GM21717 (cell line): ENCODE data around the gene OR4A15.

Experiments
- ATAC-seq: cut with Tn5 transposase; IDR thresholded peaks from one replicate; pipeline ENCODE4 v1.9.1; 2021; ENCODE audit warnings: mild to moderate bottlenecking, moderate library complexity; ENCODE audit not compliant: unreplicated experiment

The OR4A15 gene

DNA sequence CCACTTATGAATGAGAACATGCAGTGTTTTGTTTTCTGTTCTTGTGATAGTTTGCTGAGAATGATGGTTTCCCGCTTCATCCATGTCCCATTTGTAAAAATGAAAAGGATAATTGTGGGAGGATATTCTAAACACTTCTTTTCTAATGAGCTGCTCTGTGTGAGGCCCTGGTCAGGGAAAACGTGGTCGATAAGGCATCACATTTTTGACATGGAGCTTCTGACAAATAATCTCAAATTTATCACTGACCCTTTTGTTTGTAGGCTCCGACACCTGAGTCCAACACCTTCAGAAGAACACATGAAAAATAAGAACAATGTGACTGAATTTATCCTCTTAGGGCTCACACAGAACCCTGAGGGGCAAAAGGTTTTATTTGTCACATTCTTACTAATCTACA, at the start of gene OR4A15:
Gene OR4A15, plus strand, starts transcription at position 301 of the 400 bp plus-strand sequence. Its CDS starts 0 bp downstream, at position 301.
- ATAC-seq, result no peak

DNA sequence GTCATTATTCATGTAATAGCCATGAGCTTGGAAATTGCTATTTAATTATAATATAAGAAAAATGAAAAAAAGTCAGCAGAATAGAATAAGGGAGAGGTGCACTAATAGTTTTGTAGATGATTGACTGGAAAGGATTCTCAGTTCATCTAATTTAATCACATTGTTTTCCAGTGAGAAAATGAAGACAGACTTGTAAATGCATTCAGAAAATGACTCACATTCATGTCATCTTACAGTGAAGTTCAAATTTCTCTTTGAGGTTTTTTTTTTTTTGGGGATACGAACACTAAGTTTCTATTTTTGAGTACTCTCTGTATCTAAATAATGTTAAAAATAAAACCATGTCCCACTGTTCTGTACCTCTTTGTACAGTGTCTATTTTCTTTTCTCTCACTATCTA, 43.3 kb upstream of the OR4A15 start:
- ATAC-seq, result no peak

DNA sequence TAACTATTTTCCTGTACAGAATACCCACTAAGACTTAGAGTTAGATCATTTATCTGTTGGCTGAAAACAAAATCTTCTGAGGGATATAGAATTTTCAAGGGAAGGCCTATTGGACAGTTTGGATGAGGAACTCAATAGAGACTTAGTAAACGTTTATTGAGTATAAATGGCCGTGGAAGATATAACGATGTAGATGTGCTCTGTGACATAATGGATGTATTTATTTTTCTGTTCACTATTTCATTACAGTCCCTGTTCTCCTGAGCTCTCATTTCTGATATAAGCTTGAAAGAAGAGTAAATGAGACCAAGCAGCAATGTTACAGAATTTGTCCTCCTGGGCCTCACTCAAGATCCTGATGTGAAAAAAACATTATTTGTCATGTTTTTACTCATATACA, 24.9 kb upstream of the OR4A15 start, which contains the start of gene OR4A16:
Gene OR4A16, plus strand, starts transcription at position 301 of the 400 bp plus-strand sequence. Its CDS starts 0 bp downstream, at position 301.
- ATAC-seq, result no peak

DNA sequence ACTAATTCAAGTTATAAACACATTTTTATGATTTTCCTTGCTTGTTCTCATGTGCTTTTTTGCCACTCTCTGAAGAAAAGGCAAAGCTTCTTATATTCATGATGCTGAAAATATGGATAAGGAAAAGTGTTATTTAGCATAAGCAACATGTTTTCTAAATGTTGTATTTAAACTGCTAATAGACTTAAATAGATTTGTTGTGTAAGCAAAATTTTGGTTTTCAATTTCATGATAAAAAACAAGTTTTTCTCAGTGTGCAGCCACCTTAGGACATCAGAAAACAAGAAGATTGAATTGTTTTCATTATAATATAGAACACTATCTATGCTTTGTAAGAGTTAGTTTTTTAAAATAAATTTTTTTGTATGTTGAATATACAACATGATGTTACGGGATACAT, 22.5 kb upstream of the OR4A15 start:
- no peak for ATAC-seq

DNA sequence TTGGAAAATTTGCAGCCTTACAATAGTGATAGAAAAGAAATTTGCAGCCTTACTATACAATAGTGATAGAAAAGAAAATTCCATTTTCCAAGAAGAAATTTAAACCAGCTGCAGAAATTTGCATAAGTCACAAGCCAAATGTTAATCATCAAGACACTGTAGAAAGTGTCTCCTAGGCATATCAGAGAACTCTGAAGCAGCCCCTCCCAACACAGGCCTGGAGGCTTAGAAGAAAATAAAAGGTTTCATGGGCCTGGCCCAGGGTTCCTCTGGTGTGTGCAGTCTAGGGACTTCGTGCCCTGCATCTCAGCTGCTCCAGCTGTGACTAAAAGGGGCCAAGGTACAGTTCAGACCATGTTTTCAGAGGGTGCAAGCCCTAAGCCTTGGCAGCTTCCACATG, 18.7 kb upstream of the OR4A15 start:
- ATAC-seq, result no peak

DNA sequence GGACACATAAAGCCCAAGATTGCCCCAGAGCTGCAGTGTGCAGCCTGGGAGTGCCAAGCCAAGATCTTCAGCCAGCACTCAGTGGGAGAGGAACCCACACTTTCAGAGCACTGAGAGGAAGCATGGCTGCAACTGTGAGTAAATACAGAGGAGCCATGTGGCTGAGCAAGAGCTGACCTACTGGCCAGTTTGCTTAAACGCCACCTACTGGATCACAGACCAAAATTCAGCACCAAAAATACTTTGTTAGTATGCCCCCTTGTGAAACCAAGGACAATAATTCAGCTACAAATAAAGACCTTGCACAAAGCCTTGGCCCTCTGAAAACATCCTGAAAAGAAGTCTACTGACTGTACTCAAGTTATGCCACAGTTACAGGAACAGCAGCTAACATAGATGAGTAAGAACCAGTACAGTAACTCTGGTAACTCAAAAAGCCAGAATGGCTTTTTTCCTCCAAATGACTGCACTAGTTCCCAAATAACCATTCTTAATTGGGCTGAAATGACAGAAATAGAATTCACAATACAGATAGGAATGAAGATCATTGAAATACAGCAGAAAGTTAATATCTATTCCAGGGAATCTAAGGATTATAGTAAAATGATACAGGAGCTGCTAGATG, 10.1 kb upstream of the OR4A15 start:
- ATAC-seq, result no peak

DNA sequence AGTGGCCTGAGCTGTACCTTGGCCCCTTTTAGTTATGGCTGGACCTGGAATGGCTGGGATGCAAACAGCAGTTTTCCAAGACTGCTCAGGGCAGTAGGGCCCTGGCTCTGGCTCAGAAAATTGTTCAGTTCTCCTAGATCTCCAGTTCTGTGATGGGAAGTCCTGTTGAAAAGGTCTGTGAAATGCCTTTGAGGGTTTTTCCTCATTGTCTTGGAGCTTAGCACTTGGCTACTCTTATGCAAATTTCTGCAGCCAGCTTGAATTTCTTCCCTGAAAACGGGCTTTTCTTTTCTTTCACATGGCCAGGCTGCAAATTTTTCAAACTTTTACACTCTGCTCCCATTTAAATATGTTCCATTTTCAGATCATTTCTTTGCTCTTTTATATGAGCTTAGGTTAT, 33.2 kb downstream of the OR4A15 start:
- no peak for ATAC-seq
